ENCODE results near the gene CEP295NL. TPM values are rescaled to one million over a fixed set of nuclear protein-coding genes. Genes with fewer than 3 reads are reported as not detected.

Gene CEP295NL
- total RNA-seq, 4 donors from 2014 or later: 1.8 to 3.0 (median 2.5) TPM

GRCh38 chr17:78897664-78898047 lies 5.3 kb downstream of the CEP295NL start:
- no peaks in the 10 kb centered on the region for H3K9me3 ChIP-seq
- H3K4me1 ChIP-seq: peaks cover 11 to 48% (median 32%) of the 10 kb centered on the region in 4 donors
- in situ Hi-C loops (cut with MboI; ENCODE audit: low pct_ligation_motif_present in 1 of 4, low pct_unique_long_range_greater_than_20kb in 1 of 4, low sequenced_read_pairs in 3 of 4) (no loop called here), intact Hi-C loops (cut with DNase I; ENCODE audit: low total_unique reads) (no loop called here)
- TF ChIP-seq POLR2AphosphoS5 (IDR thresholded peaks at IDR 0.05): no peak
- TF ChIP-seq EP300 (IDR thresholded peaks at IDR 0.05; ENCODE audit: low read depth): no peak
- TF ChIP-seq CTCF (IDR thresholded peaks at IDR 0.05): no peak
- no peak for TF ChIP-seq POLR2A (IDR thresholded peaks at IDR 0.05)
- no peaks in the 10 kb centered on the region for H3K36me3 ChIP-seq
- H3K27ac ChIP-seq: peak overlapping the region in 1 of 4 donors; percentile 62
- no peaks in the 10 kb centered on the region for H3K27me3 ChIP-seq
- DNase-seq: no peak
- H3K4me3 ChIP-seq: no peak overlapping the region
- 76 to 83% methylated on average over 2 to 7 of the region's 7 CpGs for WGBS, 2 donors (ENCODE audit: low coverage in 1 of 2)

GRCh38 chr17:78896834-78897663 lies 6.0 kb downstream of the CEP295NL start:
- H3K4me1 ChIP-seq: peaks cover 17 to 54% (median 35%) of the 10 kb centered on the region in 4 donors
- DNase-seq: no peak
- no peaks in the 10 kb centered on the region for H3K36me3 ChIP-seq
- in situ Hi-C loops (cut with MboI; ENCODE audit: low pct_ligation_motif_present in 1 of 4, low pct_unique_long_range_greater_than_20kb in 1 of 4, low sequenced_read_pairs in 3 of 4): no loop called here
- H3K4me3 ChIP-seq: no peak overlapping the region
- no peaks in the 10 kb centered on the region for H3K9me3 ChIP-seq
- TF ChIP-seq CTCF (IDR thresholded peaks at IDR 0.05): no peak
- TF ChIP-seq POLR2A (IDR thresholded peaks at IDR 0.05): no peak
- no peak for TF ChIP-seq POLR2AphosphoS5 (IDR thresholded peaks at IDR 0.05)
- H3K27me3 ChIP-seq: no peaks in the 10 kb centered on the region
- intact Hi-C loops (cut with DNase I; ENCODE audit: low total_unique reads): no loop called here
- peak overlapping the region; percentile 12 to 62 (median 51) for H3K27ac ChIP-seq
- 88% methylated on average over 32 of the region's 34 CpGs; no CpG with 5 or more reads in 1 of the 2 donors for WGBS, 2 donors (ENCODE audit: low coverage in 1 of 2)

- intact Hi-C loops (cut with DNase I; ENCODE audit: low total_unique reads): no loop called here
- H3K9me3 ChIP-seq: no peaks in the 10 kb centered on the region
- in situ Hi-C loops (cut with MboI; ENCODE audit: low pct_ligation_motif_present in 1 of 4, low pct_unique_long_range_greater_than_20kb in 1 of 4, low sequenced_read_pairs in 3 of 4): no loop called here
- peaks cover 25 to 61% (median 40%) of the 10 kb centered on the region in 4 donors for H3K4me1 ChIP-seq
- peak overlapping the region; percentile 12 to 62 (median 51) for H3K27ac ChIP-seq
- 72% methylated on average over 20 of the region's 20 CpGs; no CpG with 5 or more reads in 1 of the 2 donors for WGBS, 2 donors (ENCODE audit: low coverage in 1 of 2)
- no peak for TF ChIP-seq POLR2A (IDR thresholded peaks at IDR 0.05)
- TF ChIP-seq CTCF (IDR thresholded peaks at IDR 0.05): no peak
- TF ChIP-seq POLR2AphosphoS5 (IDR thresholded peaks at IDR 0.05): no peak
- no peak for TF ChIP-seq EP300 (IDR thresholded peaks at IDR 0.05; ENCODE audit: low read depth)
- no peak overlapping the region for H3K4me3 ChIP-seq
- no peaks in the 10 kb centered on the region for H3K36me3 ChIP-seq
- no peak for DNase-seq
- H3K27me3 ChIP-seq: no peaks in the 10 kb centered on the region
Observed at GRCh38 chr17:78896091-78896833, 6.7 kb downstream of the CEP295NL start.

- in situ Hi-C loops (cut with MboI; ENCODE audit: low pct_ligation_motif_present in 1 of 4, low pct_unique_long_range_greater_than_20kb in 1 of 4, low sequenced_read_pairs in 3 of 4) (no loop called here), intact Hi-C loops (cut with DNase I; ENCODE audit: low total_unique reads) (no loop called here)
- TF ChIP-seq POLR2AphosphoS5 (IDR thresholded peaks at IDR 0.05) (no peak), POLR2A (IDR thresholded peaks at IDR 0.05) (no peak), CTCF (IDR thresholded peaks at IDR 0.05) (no peak), EP300 (IDR thresholded peaks at IDR 0.05; ENCODE audit: low read depth) (no peak)
- Histone ChIP-seq H3K4me1 (peaks cover 25 to 70% (median 42%) of the 10 kb centered on the region in 4 donors), H3K27ac (peak overlapping the region in 3 of 4 donors; percentile 50 to 62 (median 52)), H3K36me3 (no peaks in the 10 kb centered on the region), H3K4me3 (no peak overlapping the region), H3K9me3 (no peaks in the 10 kb centered on the region), H3K27me3 (no peaks in the 10 kb centered on the region)
- no peak for DNase-seq
- WGBS, 2 donors (ENCODE audit: low coverage in 1 of 2): 72 to 90% methylated on average over 2 to 5 of the region's 5 CpGs
Observed at GRCh38 chr17:78895322-78895721, 7.7 kb downstream of the CEP295NL start.
